G401.6 (cell line): ENCODE results near the gene UBAC2.

Experiments
- FAIRE-seq: peaks from 2 replicates; lab custom pipeline; 2012; peaks lifted over from hg19 to GRCh38; lab: Jason Lieb, UNC

UBAC2 gene, protein sequence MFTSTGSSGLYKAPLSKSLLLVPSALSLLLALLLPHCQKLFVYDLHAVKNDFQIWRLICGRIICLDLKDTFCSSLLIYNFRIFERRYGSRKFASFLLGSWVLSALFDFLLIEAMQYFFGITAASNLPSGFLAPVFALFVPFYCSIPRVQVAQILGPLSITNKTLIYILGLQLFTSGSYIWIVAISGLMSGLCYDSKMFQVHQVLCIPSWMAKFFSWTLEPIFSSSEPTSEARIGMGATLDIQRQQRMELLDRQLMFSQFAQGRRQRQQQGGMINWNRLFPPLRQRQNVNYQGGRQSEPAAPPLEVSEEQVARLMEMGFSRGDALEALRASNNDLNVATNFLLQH

GRCh38 chr13:99200432-99201167, at the start of gene UBAC2:
UBAC2 (plus strand) TSS chr13:99200854; CDS start chr13:99200909, 55 bp downstream.
- peak; percentile 8 for FAIRE-seq

GRCh38 chr13:99151516-99151915, 49.1 kb upstream of the UBAC2 start:
- no peak for FAIRE-seq

GRCh38 chr13:99153219-99153618, 47.4 kb upstream of the UBAC2 start:
- no peak for FAIRE-seq

GRCh38 chr13:99154064-99154463, 46.6 kb upstream of the UBAC2 start:
- FAIRE-seq, result no peak

DNA sequence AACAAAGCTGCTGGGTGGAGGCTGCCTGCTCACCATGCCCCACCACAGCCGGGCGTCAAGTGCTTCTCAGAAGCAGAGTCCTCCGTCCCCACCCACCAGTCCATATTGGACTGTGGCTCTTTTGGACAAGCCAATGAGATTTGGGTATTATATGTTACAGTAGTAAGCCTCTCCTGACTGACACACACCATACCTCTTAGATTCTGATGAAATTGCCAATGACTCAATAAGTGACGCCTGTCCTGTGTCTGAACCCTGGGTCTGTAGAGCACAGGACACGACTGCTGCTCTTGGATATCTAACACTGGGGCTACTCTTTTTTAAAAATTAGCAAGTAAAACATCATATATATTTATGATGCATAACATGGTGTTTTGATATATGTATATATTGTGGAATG, 44.8 kb upstream of the UBAC2 start:
- no peak for FAIRE-seq

GRCh38 chr13:99157046-99157445, 43.6 kb upstream of the UBAC2 start:
- no peak for FAIRE-seq

GRCh38 chr13:99158846-99159245, 41.8 kb upstream of the UBAC2 start:
- FAIRE-seq, result no peak

- no peak for FAIRE-seq
These were observed 41.2 kb upstream of the UBAC2 start for GRCh38 chr13:99159331-99160061.

- FAIRE-seq, result no peak
These were observed 40.2 kb upstream of the UBAC2 start for GRCh38 chr13:99160415-99160814.

DNA sequence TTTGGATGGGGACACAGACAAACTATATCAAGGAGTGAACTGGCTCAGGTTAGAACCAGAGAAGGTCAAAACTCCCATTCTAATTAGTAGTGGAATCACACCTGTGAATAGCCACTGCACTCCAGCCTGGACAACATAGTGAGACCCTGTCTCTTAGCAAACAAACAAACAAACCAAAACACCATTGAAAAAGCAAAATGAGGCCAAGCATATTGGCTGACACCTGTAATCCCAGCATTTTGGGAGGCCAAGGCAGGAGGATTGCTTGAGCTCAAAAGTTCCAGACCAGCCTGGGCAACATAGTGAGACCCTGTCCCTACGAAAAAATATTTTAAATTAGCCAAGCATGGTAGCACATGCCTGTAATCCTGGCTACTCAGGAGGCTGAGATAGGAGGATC, 39.1 kb upstream of the UBAC2 start:
- no peak for FAIRE-seq

- FAIRE-seq, result no peak
These were observed 37.9 kb upstream of the UBAC2 start for GRCh38 chr13:99162567-99163361.

DNA sequence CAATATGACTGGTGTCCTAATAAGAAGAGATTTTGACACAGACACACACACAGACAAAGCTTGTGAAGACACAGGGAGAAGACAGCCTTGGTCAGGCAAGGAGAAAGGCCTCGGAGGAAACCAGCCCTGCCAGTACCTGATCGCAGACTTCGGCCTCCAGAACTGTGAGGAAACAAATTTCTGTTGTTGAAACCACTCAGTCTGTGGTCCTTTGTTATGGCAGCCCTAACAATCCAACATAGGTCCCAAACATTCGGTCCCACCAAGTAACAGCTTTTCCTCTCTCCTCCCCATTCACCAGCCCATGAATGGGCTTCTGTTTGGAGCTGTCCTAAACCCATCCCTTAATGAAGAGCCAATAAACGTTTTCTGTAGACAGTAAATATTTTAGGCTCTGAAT, 36.4 kb upstream of the UBAC2 start:
- no peak for FAIRE-seq

- FAIRE-seq, result no peak
These were observed 34.7 kb upstream of the UBAC2 start for GRCh38 chr13:99165753-99166587.

GRCh38 chr13:99172951-99173350, 27.7 kb upstream of the UBAC2 start:
- FAIRE-seq, result no peak

DNA sequence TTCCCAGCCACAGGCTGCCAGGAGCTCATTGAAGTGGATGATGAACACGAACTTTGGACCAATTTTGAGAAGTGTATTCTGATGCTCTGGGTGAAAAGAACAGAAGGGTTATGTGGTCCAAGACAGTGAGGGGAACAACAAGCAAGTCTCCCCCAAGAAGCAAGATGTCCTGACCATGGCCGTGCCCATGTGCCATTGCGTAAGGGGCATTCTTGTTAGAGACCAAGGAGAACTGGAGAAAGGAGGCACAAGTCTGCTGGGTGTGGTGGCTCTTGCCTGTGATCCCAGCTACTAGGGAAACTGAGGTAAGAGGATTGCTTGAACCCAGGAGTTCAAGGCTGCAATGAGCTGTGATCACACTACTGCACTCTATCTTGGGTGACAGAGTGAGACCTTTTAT, 27.0 kb upstream of the UBAC2 start:
- no peak for FAIRE-seq

- no peak for FAIRE-seq
These were observed 26.0 kb upstream of the UBAC2 start for GRCh38 chr13:99174533-99175100.

DNA sequence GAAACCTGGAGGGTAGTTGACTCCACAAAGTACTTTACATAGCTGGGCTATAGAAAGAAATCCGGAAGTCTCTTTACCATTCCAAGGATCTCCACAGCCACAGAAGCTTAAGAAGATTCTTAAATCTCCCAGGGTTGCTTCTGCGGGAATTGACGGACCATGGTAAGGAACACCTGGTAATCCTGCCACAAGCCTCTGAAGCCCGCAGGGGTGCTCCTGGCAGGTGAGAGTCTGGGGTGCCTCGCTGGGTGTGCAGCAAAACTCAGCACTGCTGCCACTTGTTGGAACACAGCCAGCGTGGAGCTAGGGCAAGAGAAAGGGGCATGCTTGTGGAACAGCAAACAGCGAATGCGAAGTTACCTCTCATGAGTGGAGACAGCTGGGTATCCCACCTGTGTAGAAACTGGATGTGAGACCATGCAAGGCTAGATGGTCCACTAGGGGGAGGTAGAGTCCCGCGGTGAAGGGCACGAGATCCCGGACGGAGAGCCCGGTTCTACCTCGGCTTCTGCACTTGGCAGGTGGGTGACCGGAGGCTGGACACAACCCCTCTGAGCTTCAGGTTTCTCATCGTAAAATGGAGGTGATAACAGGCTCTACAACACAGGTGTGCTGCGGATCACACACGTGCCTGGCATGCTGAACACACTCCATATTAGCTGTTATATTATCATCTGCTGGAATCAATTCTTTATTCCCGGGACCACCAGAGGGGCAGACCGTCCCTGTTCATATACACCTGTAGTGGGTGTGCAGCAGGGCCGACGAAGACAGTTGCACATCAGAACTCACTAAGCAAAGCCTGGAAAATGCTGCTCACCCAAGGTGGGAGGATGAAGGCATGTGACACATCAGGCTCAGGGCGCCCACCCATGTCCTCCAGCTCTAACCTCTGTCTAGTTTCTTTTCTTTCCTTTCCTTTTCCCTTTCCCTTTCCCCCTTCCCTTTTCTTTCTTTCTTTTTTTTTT, 24.1 kb upstream of the UBAC2 start:
- FAIRE-seq, result peak; percentile 46

DNA sequence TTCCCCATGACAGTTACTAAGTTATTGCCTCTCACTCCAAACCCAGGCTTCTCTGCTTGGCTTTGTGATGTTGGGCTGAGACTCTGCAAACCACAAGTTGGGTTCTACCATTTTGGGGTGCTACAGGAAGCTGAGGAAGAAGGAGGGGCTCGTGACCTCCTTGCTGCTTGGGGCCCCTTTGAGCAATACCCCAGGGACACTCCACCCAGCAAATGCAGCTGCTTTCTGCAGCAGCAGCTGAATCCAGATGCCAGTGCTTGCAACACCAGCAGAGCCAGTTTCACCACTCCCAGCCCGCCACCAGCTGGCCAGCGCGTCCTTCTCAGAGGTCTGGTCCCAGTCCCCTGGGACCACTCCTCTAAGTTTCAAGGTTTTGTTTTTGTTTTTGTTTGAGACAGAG, 22.0 kb upstream of the UBAC2 start:
- no peak for FAIRE-seq

DNA sequence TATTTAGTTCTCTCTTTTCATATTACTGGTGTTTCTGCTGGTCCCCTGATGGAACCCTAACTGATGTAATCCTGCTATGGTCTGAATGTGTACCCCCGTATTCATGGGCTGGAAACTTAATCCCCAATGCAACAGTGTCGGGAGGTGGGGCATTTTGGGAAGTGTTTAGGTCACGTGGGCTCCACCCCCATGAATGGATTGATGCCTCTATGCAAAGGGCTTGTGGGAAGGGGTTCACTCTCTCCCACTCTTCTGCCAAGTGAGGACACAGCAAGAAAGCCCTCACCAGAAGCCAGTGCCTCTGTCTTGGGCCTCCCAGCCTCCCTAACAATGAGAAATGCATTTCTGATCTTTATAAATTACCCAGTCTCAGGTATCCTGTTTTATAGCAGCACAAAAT, 21.2 kb upstream of the UBAC2 start:
- FAIRE-seq, result no peak

- FAIRE-seq, result peak; percentile 27
These were observed 18.2 kb upstream of the UBAC2 start for GRCh38 chr13:99182439-99182838.
